Omental fat pad (tissue), 4 donors: ENCODE results near the gene CDC6. TPM values are rescaled to one million over a fixed set of nuclear protein-coding genes. Genes with fewer than 3 reads are reported as not detected.

Experiments
- ATAC-seq: fragments of 150-250 bp; one replicate; pipeline ENCODE4 v1.9.1; 2016; ENCODE audit warnings: mild to moderate bottlenecking, moderate library complexity; ENCODE audit not compliant: low FRiP score
- DNase-seq: peaks from one replicate; pipeline ENCODE4 v3.0.0-alpha.2; 2019; ENCODE audit warnings: low spot score
- total RNA-seq, 4 donors: library from RNA; depleted of rRNA; stranded (reverse); fragments of >200 nt; gene quantifications; one replicate each; pipeline ENCODE4 v1.1.0, GENCODE V29; 2016
- TF ChIP-seq, protein P1 (sequence below), 3 donors: fragments of 450-650 bp; IDR thresholded peaks; one replicate each; pipeline ENCODE4 v1.5.1; 2016 to 2017; ENCODE audit warnings: antibody characterized with exemption in 3 of 3, mild to moderate bottlenecking in 3 of 3, moderate library complexity in 2 of 3

The CDC6 gene
- total RNA-seq, 4 donors from 2014 or later = 0.56 to 4.3 (median 1.7) TPM

- ATAC-seq (no peak), DNase-seq (peak; percentile 21)
- TF ChIP-seq, protein P1, sequence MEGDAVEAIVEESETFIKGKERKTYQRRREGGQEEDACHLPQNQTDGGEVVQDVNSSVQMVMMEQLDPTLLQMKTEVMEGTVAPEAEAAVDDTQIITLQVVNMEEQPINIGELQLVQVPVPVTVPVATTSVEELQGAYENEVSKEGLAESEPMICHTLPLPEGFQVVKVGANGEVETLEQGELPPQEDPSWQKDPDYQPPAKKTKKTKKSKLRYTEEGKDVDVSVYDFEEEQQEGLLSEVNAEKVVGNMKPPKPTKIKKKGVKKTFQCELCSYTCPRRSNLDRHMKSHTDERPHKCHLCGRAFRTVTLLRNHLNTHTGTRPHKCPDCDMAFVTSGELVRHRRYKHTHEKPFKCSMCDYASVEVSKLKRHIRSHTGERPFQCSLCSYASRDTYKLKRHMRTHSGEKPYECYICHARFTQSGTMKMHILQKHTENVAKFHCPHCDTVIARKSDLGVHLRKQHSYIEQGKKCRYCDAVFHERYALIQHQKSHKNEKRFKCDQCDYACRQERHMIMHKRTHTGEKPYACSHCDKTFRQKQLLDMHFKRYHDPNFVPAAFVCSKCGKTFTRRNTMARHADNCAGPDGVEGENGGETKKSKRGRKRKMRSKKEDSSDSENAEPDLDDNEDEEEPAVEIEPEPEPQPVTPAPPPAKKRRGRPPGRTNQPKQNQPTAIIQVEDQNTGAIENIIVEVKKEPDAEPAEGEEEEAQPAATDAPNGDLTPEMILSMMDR (IDR thresholded peaks at IDR 0.05) = no peak
Observed at GRCh38 chr17:40315678-40316570, 28.2 kb downstream of the CDC6 start.

DNA sequence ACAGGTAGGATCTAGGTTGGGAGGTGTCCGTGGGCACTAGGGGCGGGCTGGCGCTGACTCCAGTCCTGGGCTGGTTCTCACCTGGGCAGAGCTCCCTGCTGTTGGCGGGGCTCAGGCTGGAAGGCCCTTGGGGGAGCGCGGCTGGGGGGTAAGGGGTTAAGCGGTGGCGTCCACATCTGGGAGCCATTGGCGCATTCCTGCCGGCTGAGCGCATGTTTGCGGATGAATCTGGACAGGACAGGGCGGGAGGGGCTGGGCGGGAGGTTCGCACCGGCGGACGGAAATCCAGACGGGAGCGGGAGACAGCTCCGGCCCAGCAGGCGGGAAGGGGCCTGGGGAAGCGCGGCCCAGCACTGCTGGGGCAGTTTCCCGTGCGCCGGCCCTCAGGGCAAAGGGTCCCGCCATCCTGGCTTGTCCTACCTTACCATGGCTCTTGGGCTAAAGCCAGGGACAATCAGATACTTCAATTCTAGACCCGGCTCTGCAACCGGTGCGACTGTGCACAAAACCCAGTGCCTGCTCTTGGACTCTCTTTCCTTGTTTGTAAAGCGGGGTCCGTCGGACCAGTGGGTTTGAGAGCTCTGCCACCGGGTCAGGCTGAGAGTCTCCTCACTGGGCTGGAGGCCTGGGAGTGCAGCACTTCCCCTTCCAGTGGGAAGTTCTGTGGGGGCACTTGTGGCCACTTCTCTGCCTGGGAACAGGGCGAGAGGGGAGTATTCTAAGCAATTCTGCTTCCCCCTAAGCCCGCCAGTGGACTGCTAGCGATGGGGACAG is 29.1 kb downstream of the CDC6 start:
- TF ChIP-seq, protein P1 (IDR thresholded peaks at IDR 0.05) = no peak
- DNase-seq = peak; percentile 23
- ATAC-seq = no peak

- TF ChIP-seq, protein P1 (IDR thresholded peaks at IDR 0.05) = no peak
- DNase-seq (peak; percentile 29), ATAC-seq (no peak)
Observed at GRCh38 chr17:40317345-40317873, 29.7 kb downstream of the CDC6 start.

DNA sequence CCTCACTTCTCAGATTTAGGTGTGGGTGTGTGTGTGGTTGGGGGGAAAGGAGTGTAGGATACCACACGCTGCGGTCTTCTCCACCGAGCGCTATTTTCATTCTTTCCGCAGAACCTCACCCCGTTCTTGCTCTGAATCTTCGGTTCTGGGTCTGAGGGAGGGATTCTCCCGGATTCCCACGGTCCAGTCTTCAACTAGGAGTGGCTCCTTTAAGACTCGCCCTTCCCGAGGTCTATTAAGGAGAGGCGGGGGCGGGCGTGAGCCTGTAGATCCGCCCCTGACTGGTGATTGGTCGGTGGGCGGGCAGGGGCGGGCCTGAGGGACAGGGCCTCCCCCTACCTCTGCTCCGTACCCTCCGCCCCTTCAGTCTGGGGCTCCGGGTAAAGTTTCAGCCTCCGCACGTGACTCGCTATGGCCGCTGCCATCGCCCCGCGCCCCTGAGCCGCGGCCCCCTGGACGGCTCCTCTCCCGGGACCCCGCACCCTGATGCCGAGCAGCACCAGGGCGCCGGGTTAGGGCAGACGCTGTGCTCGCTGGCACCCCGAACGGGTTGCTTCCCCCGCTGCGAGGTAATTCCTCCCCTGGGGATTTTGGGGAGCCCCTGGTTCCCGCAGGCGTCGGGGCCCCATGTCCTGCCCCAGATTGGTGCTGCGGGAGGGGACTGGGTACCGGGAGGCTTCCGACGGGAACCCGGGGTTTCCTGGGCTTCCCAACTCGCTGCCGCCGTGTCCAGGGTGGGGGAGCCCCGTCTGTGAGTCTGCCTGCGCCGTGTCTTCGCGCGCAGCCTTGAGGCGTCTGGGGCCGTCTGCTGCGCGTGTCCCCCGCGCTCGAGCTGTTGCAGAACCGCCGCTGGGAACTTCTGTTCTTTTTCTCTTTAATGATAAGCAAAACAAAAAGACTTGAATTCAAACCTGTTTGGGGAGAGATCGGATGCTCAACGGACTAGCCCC is 30.5 kb downstream of the CDC6 start:
- ATAC-seq (peak; percentile 84), DNase-seq (peak; percentile 90)
- TF ChIP-seq, protein P1 (IDR thresholded peaks at IDR 0.05) = no peak

GRCh38 chr17:40318830-40319391 is 31.2 kb downstream of the CDC6 start:
- DNase-seq (peak; percentile 18), ATAC-seq (no peak)
- TF ChIP-seq, protein P1 (IDR thresholded peaks at IDR 0.05) = no peak
